Measurements from ENCODE around the gene ARHGEF28.

The ARHGEF28 gene, protein sequence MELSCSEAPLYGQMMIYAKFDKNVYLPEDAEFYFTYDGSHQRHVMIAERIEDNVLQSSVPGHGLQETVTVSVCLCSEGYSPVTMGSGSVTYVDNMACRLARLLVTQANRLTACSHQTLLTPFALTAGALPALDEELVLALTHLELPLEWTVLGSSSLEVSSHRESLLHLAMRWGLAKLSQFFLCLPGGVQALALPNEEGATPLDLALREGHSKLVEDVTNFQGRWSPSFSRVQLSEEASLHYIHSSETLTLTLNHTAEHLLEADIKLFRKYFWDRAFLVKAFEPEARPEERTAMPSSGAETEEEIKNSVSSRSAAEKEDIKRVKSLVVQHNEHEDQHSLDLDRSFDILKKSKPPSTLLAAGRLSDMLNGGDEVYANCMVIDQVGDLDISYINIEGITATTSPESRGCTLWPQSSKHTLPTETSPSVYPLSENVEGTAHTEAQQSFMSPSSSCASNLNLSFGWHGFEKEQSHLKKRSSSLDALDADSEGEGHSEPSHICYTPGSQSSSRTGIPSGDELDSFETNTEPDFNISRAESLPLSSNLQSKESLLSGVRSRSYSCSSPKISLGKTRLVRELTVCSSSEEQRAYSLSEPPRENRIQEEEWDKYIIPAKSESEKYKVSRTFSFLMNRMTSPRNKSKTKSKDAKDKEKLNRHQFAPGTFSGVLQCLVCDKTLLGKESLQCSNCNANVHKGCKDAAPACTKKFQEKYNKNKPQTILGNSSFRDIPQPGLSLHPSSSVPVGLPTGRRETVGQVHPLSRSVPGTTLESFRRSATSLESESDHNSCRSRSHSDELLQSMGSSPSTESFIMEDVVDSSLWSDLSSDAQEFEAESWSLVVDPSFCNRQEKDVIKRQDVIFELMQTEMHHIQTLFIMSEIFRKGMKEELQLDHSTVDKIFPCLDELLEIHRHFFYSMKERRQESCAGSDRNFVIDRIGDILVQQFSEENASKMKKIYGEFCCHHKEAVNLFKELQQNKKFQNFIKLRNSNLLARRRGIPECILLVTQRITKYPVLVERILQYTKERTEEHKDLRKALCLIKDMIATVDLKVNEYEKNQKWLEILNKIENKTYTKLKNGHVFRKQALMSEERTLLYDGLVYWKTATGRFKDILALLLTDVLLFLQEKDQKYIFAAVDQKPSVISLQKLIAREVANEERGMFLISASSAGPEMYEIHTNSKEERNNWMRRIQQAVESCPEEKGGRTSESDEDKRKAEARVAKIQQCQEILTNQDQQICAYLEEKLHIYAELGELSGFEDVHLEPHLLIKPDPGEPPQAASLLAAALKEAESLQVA (N-terminal part only)

DNA sequence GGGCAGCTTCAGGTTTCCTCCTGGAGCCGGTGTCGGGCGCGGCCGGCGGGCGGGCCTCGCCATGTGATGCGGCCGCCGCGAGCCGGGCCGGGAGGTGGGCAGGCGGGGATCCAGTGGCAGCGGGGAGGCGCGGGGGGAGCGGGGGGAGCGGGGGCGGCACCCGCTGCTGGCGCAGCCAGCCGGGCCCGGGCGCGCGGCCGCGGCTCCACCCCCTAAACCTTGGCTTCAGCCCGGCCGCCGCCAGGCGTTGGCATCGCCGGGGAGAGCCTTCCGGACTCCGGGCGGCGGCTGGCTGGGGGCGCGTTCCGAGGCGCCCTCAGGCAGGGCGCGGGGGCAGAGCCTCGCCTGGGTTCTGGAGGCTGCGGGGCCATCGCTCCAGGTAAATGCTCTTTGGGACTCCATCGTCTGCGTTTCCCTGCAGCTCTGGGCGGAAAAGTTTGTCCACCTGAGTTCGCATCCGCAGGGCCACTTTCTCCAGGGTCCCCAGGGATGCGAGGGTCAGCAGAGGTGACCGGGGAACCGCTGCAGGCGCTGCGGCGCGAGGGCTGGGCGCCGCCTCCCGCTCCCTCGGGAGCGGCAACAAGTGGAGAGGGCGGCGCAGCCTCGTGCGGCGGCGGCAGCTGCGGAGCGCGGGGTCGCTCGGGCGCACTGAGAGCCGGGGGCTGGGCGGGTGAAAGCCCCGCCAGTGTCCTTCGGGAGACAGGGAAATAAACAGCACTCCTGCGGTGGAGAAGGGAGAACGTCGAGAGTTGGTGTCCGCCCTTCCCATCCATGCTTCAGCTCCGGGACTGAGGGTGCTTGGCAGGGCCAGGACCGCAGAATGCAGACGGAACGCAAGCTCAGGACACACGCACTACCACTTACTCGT is at the start of gene ARHGEF28:
TSS of gene ARHGEF28 (plus strand) at position 253 of the 868 bp plus-strand sequence. CDS start 58,656 bp downstream, outside the sequence.
- peak; percentile 28 for DNase-seq

DNA sequence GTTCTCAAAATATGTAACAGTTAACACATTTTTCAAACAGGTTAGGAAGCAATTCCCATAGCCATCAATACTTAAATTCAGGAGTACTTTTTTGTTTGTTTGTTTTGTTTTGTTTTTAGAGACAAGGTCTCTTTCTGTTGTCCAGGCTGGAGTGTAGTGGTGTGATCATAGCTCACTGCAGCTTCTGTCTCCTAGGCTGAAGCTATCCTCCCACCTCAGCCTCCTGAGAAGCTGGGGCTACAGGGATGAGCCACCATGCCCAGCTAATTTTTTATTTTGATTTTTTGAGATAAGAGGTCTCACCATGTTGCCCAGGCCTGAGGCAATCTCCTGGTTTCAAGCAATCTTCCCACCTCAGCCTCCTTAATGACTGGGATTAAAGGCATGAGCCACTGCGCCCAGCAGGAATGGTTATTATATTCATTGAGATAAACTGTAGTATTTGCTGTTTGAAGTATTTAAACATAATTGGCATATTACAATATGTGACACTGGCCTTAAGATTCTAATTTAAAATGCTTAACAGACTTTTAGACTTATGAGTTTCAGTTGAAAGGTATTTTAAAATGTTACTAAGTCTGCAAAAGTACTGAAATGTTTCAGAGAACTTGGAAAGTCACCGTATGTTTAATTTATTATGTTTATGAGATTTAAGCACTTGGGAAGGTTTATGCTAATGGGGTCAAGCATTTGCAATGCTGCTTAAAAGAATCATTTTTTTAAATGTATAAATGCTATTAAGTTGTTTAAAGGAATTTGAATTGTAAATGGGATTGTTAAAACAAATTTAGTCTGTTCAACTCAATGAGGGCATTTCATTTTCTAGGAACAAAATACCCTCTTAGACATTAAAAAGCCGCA is 43.5 kb upstream of the ARHGEF28 start:
- no peak for DNase-seq

DNA sequence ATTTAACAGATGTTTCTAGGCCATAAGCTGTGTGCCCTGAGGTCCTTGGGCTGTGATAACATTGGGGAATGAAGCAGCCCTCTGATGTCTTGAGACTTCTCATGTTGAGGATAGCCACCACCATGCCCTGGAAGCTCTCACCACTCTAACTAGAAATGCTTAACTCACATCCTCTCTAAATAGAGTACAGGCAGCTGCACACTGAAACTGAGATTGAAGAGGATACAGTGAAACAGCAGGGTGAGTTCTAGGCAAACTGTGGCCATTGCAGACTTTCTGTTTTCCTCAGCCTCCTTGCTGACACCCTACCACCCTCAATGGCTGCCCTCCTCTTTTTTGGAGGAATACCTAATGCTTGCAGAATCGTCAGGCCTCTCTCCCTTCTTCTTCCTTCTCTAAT is 38.1 kb upstream of the ARHGEF28 start:
- peak; percentile 3 for DNase-seq

DNA sequence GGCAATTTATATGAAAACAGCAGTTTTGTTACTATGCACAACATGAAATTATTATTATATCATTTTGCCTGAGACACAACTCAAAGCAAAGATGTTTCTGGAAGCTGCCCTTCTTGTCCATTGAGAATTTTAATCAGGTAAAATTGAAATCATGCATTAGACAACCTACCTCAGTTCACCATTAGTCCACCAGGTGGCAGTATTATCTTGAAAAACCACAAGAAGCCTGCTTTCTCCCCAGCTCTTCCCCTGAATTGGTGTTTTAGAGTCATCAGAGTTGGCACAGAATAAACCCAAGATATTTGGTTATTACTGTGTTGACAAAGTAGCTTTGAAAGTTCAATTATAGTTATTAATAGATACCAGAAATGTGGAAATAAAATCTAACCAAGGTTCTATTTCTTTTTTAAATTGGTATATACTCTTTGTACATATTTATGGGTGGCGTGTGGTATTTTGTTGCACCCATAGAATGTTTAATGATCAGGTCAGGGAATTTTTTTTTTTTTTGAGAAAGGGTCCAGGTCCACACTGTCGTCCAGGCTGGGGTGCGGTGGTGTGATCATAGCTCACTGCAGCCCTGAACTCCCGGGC is 34.8 kb upstream of the ARHGEF28 start:
- peak; percentile 79 for DNase-seq

DNA sequence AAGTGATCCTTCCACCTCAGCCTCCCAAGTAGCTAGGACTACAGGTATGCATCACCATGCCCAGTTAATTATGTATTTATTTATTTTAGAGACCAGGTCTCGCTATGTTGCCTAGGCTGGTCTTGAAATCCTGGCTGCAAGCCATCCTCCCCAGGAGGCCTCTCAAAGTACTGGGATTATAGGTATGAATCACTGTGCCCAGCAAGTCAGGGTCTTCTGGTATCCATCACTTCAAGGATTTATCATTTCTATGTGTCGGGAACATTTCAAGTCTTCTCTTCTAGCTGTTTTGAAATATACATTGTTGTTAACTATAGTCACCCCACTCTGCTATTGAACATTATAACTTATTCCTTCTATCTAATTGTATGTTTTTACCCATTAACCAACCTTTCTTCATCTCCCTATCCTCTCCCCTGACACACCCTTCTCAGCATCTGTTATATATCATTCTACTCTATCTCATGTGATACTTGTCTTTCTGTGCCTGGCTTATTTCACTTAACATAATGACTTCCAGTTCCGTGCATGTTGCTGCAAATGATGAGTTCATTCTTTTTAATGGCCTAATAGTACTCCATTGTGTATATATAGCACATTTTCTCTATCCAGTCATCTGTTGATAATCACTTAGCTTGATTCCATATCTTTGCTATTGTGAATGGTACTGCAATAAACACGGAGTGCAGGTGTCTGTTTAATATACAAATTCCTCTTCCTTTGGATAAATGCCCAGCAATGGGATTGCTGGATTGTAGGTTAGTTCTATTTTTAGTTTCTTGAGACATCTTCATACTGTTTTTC is 34.1 kb upstream of the ARHGEF28 start:
- no peak for DNase-seq

DNA sequence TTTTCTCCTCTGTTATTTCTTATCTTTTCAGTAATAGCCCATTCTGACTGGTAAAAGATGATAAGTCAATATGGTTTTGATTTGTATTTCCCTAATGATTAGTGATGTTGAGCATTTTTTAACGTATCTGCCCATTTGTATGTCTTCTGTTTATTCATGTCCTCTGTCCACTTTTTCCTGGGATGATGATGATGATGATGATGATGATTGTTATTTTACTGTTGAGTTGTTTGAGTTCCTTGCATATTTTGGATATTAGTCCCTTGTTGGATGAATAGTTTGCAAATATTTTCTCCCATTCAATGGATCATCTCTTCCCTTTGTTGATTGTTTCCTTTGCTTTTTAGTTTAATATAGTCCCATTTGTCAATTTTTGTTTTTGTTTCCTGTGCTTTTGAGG is 33.4 kb upstream of the ARHGEF28 start:
- no peak for DNase-seq

DNA sequence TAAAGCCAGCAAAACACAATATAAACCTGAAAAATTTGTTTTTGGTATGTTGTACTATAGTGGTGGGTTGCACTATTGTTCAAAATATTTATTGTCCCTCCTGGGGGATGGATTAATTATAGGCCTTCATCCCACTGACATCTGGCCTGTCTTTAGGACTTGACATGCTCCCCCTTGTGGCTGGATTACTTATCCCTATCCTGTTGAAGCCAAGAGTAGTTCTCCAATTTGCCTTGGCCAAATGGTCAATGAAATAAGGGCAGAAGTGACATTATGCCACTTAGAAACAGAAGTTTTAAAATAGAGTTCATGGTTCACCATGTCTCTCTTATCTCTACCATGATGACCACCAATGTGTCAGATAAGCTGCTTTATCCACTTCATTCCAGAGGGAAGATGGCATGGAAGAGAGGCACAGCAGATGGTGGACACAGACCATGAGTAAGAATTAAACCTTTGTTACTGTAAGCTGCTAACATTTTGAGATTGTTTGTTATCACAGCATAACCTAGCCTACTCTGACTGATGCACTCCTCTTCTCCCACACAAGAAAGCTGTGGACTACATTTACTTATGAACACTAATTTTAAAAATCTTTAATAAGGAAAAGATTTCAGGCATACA is 29.2 kb upstream of the ARHGEF28 start:
- peak; percentile 34 for DNase-seq

DNA sequence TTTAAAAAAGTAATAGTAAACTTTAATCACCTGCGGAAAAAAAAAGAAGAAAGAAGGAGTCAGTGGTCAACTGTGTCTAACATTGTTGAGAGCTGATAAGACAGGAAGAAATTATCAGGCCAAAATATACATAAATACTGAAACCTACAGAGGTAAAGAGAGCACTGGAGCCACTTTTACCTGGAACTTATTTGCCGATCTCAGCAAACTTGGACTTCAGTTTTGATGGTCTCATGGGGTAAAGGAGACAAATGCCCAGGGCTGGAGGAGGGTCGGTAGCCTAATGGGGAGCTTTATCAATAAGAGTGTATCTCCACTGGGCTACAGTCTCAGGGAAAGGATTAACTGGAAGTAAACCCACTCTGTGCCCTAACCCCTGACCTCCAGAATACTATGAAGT is 26.6 kb upstream of the ARHGEF28 start:
- DNase-seq = no peak

DNA sequence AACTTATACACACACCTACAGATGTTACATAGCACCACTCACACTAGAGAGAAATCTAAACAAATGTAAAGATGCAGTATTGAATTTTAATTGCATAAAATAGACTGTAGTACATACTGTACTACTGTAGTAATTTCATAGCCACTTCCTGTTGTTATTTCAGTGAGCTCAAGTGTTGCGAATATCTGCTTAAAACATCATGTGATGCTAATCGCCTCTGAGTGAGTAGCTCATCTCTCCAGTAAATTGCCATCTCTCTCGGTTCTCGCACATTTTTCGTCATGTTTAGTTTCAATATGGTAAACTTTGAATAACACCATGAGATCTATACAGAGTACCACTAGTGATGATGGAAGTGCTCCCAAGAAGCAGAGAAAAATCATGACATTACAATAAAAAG is 22.0 kb upstream of the ARHGEF28 start:
- no peak for DNase-seq

DNA sequence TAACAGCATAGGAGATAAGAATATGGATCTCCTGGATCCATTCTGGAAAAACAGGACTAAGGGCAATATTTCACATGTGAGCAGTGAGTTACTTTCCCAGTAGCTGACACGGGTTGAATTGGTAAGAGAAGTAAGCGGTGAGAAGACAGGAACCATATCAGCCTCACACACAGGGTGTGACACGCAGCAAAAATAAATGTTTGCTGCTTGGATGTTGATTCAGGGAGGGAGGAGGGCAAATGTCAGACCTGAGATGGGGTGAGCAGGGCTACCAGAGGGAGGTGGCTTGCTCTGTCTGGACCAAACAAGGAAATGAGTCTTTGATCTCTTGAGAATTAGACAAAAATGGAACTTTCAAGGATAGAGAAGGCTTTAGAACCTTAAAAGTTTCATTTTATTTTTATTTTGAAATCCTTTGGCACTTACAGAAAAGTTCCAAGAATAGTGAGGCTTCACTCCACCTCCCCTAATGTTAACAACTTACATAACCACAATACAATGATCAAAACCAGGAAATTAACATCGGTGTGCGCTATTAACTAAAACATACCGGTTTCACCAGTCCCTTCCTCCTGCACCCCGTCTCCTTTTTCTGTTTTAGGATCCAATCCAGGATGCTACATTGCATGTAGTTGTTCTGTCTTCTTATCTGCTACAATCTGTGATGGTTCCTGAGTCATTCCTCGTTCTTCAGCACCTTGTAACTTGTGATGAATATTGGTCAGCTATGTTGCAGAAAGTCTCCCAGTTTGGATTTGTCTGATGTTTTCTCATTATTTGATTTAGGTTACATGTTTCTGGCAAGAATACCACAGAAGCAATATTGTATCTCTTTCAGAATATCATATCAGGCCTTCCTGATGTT is 20.5 kb upstream of the ARHGEF28 start:
- DNase-seq = no peak

DNA sequence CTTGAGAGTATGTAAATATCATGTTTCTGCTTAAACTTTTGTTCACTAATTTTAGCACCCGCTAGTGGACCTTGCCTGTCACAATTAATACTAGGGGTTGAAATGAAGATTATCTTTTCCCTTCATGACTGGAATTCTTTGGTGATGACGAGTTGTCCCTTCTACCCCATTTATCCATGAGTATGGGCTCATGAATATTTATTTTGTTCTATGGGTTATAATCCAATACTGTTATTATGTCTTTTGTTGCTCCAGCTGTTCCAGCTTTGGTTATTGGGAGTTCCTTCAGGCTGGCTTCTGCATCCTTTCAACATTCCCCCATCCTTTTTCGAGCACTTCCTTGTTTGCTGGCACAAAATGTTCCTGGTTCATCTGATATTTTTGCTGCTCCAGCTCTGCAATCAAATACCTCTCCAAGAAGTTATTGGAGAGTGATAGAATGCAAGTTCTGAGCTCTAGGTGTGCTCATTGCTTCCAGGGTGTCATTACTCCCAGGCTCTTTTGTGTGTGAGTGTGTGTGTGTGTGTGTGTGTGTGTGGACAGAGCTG is 19.7 kb upstream of the ARHGEF28 start:
- no peak for DNase-seq

DNA sequence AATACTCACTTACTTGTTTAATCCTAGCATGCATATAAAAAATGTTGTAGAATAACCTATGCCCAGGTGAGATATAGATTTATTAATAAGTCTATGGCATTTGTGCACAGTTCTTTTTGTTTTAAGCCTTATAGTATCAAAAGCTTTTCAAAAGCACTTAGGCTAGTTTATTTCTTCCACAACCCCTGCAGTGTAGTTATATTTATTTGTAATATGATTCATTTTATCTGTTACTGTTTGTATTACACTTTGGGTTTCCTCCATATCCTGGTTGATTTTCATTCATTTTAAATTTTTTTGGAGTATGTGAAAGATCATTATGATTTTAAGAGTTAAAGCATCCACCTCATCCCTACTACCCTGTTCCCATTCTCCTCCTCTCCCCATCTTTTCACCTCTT is 18.8 kb upstream of the ARHGEF28 start:
- DNase-seq = no peak

DNA sequence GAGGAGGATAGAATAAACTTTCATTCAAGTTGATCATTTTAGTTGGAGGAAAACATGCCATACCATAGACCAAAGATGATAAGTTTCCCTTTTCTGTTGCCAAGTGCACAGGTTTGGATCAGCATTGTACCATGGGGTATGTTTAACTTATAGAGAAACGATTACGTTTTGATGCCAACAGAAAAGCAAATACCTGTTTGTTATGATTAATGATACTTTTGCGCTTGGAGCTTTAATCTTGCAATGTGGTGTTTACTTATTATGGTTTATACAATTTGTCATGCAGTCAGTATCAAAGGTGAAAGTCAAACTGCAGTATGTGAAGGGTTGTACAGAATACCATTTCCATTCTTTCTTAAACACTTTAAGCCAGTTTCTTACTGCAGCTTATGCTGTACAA is 13.2 kb upstream of the ARHGEF28 start:
- DNase-seq = no peak

DNA sequence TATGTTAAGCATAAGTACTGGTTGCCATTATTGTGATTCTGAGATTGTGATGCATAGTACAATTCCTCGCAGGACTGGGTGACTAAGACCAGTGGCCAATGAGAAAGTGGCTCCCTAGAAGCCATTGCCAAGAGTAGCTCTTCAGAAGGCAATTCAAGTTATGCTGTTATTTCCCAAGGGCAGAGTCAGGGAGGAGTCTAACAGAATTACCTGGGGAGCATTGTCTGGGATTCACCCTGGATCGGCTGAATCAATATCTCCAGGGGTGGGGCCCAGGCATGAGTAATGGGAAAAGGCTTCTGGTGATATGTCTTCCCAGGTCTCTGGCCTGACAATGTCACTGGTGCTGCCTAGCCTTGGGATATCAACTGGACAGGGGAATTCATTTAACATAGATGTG is 10.9 kb upstream of the ARHGEF28 start:
- no peak for DNase-seq

DNA sequence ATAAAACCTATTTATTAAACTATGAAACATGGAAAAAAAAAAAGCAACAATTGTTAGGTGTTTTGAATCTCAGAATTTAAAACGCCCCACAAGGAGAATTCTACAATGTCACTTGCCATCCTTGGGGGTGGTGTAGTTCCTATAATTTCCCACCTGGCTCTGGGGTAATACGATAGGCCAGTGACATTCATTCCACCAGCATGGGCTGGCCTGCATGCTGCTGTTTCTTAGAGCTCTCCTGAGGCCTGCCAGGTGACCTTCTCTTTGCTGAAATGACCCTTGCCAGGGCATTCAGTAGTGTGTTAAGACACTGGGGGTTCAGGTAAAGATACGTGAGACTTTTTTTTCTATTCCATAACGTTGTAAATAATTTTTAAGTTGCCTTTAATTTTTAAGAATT is 10.0 kb upstream of the ARHGEF28 start:
- DNase-seq = no peak

DNA sequence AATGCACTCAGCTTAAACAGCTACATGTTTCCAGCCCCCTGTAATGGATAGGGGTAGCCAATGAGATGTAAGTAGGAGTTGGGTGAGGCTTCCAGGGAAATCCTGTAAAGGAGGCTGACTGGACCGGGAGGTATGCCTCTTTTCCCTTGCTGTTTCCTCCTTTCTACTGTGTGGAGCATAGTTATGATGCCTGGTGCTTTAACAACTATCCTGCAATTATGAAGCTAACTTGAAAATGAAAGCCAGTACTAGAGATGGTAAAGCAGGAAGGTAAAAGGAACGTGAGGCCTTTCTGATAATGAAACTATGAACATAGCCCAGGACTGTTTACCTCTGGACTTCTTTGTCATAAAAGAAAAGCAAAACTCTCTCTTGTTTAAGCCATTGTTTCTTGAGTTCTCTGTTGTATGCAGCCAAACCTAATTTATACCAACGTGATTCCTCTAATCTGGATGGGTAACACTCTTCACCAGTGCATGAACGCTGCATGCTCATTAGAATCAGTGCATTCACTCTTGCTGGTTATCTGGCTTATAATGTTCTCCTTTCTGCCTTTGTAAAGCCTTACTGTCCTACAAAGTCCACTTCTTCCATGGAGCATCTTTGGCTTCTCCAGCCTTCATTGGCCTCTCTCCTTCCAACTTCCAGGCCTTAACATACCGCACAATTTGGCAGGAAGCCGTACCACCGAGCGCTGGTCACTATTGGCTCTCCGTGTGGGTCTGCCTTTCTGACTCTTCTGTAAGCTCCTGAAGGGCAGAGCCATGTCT is 8.3 kb upstream of the ARHGEF28 start:
- DNase-seq = no peak

All from activated CD4-positive, alpha-beta T cell treated with anti-CD3 and anti-CD28 coated beads, Interleukin-2, Interleukin-6, amounts not matched to agents 100 ng/mL and 50 ng/mL, durations not matched to agents 16 hours and 8 hours (primary cell).